GM21737 (cell line): ENCODE measurements around the gene ST3GAL5.
"Not testable (repeated sequence)": the region's sequence is repeated elsewhere in the genome, so short reads cannot be mapped to it uniquely, and the experiment has no call there.

Source experiments
- ATAC-seq: cut with Tn5 transposase; IDR thresholded peaks from one replicate; pipeline ENCODE4 v1.9.1; 2021; ENCODE audit warnings: mild to moderate bottlenecking, moderate library complexity; ENCODE audit not compliant: unreplicated experiment

ST3GAL5 gene

GRCh38 chr2:85894554-85895278 lies 5.9 kb upstream of the ST3GAL5 start:
- ATAC-seq, result not testable (repeated sequence)

DNA sequence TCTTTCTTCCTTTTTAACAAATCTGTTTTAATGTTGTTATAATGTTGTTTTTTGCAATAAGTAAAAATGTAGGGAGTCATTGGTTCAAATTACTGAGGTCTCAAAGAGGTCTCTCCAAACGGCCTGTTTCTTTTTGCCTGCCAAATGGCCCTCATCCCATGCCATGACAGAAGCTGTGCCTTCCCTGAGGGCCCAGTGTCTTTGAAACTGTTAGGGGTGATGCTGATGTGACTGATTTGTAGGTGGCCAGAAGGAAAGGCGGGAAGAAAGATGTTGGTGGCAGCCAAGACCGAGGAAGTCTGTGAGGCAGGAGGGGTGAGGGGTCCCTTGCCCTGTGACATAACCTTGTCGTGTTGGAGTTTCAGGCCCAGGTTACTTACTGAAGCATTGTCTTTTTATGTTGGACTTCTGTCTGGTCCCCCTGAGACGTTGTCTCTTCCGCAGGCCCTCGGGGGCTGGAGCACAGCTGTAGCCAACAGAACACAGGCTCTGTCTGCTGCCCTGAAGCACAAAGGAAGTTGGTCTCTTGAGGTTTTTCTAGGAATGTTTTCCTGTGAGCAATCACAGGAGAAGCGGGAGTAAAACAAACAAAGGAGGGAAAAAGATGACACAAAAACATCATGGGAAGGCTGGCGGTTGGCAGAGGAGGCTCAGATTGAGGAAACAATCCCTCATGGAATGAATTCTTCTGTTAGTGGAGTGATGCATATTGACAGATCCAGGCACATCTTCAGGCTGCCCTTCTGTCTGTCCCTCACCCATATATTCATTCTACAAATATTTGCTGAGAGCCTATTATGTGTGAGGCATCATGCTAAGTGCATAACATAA lies 4.9 kb upstream of the ST3GAL5 start:
- no peak for ATAC-seq

DNA sequence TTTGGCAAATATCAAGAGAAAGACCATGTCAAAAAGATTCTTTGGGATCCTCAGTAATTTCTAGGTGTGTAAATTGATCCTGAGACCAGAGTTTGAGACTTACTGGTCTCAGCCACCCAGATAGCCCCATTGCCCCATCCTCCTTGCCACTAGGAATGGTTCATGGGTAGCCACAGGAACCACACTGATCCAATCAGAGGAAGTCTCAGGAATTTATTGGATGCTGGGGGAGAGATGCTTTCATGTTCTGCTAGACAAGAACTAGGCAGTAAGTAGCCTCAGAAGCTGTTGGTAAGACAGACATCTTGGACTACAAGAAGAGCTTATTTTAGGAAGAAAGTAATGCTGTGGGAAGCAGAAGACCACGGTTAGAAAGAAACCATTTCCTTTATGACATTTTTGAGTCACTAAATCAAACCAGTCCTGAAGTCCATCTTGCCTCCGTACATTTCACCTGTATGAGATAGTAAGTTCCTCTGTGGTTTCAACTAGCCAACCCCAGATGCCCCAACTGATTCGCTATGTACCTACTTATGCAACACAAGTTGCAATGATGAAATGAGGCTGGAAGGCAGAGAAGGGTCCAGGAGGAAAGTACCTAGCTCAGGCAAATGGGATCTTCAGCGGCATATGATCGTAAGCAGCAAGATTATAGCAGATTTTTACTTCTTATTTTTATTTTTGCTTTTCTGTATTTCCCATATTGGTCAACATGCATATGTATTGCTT lies 3.6 kb upstream of the ST3GAL5 start:
- ATAC-seq, result no peak

DNA sequence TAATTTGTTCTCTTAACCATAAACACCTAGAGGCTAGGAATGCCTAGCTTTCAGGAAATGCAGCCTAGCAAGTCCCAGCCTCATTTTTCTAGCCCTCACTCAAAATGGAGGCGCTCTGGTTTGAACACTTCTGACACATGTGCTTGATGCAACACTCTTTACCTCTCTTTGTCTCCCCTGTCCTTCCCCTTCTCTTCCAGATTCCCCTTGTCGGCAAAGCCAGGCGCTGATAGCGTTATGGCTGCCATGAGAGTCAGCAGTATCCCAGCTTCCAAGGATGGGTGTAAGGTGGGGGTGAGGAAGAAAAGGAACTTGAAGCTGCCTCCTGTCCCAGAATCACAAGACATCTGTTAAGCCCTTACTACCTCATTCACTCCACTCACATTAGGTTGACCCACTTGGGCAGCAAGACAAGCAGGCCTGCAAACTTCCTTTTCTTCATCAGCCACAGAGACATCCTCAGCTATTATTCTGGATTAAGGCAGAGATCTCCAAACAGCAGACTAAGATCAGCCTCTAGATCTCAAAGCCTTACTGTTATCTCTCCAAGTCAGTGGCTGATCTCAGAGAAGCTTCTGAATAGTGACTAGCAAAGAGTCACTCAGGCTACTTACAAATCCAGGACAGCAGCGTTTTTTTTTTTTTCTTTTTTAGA lies 1.9 kb upstream of the ST3GAL5 start:
- ATAC-seq, result no peak

- no peak for ATAC-seq
These were observed 964 bp upstream of the ST3GAL5 start for GRCh38 chr2:85889627-85890281.

- no peak for ATAC-seq
These were observed 638 bp downstream of the ST3GAL5 start for GRCh38 chr2:85888020-85888683.

GRCh38 chr2:85887566-85888019 lies 1.2 kb downstream of the ST3GAL5 start:
- no peak for ATAC-seq

- no peak for ATAC-seq
These were observed 2.2 kb downstream of the ST3GAL5 start for GRCh38 chr2:85886590-85886989.

GRCh38 chr2:85886141-85886540 lies 2.6 kb downstream of the ST3GAL5 start:
- ATAC-seq, result no peak

DNA sequence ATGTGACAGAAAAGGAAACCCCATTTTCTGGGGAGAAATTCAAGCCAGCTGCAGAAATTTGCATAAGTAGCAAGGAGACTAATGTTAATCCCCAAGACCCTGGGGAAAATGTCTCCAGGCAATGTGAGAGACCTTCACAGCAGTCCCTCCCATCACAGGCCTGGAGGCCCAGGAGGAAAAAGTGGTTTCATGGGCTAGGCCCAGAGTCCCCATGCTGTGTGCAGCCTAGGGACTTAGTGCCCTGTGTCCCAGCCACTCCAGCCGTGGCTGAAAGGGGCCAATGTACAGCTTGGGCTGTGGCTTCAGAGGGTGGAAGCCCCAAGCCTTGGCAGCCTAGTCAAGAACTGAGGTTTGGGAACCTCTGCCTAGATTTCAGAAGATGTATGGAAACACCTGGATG lies 7.0 kb downstream of the ST3GAL5 start:
- ATAC-seq, result not testable (repeated sequence)

- ATAC-seq, result not testable (repeated sequence)
These were observed 8.0 kb downstream of the ST3GAL5 start for GRCh38 chr2:85880716-85881328.

GRCh38 chr2:85878719-85879370 lies 9.9 kb downstream of the ST3GAL5 start:
- no peak for ATAC-seq

GRCh38 chr2:85875350-85876050 lies 13.3 kb downstream of the ST3GAL5 start:
- no peak for ATAC-seq

- no peak for ATAC-seq
These were observed 15.1 kb downstream of the ST3GAL5 start for GRCh38 chr2:85873679-85874078.

- no peak for ATAC-seq
These were observed 16.1 kb downstream of the ST3GAL5 start for GRCh38 chr2:85872536-85873161.

DNA sequence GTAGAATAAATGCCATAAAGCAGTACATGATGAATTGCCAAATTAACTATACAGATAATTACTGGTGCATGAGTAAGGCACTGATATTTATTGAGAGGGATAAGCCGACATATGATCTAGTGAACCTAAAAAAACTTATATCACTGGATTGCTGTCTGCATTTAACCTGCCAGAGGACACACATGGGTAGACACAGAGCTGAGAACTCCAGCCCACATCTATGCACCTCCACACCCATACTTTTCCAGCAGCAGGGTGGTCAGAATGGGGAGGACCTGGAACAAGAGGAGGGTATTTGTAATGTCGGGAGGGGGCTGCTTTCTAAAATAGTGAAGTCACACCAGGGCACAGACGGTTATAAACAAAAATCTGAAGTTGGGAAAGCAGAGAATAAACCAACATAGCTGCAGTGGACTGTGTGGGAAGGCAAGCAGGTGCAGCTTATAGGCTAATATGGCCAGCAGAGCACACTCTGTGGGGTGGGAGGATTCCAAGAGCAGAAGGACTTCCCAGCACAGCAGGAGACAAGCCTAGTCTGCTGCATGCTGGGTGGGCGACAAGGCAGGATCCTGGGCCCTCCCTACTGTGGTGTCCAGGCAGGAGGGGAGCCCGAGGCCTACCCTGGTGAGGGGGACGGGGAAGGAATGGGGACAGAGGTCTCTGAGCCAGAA lies 17.2 kb downstream of the ST3GAL5 start:
- ATAC-seq, result no peak

- no peak for ATAC-seq
These were observed 20.0 kb downstream of the ST3GAL5 start for GRCh38 chr2:85868822-85869221.
